CD1c-positive myeloid dendritic cell (primary cell): ENCODE results near the gene TSPAN15.
A peak's percentile ranks its signal among the peaks of the same experiment; 100 is the strongest.

ENCODE experiments used
- DNase-seq: peaks from one replicate; pipeline ENCODE4 v3.0.0-alpha.2; 2016; ENCODE audit errors: extremely low spot score

The TSPAN15 gene

GRCh38 chr10:69465457-69466157, 14.3 kb downstream of the TSPAN15 start:
- no peak for DNase-seq

- no peak for DNase-seq
These were observed 14.9 kb downstream of the TSPAN15 start for GRCh38 chr10:69466158-69466490.

- no peak for DNase-seq
These were observed 15.4 kb downstream of the TSPAN15 start for GRCh38 chr10:69466689-69467088.

GRCh38 chr10:69467928-69468750, 16.9 kb downstream of the TSPAN15 start:
- DNase-seq = no peak

- no peak for DNase-seq
These were observed 17.5 kb downstream of the TSPAN15 start for GRCh38 chr10:69468751-69469089.

- DNase-seq = no peak
These were observed 18.7 kb downstream of the TSPAN15 start for GRCh38 chr10:69469976-69470375.

GRCh38 chr10:69470463-69471384, 19.5 kb downstream of the TSPAN15 start:
- DNase-seq = no peak

- DNase-seq = no peak
These were observed 20.9 kb downstream of the TSPAN15 start for GRCh38 chr10:69472142-69472541.

GRCh38 chr10:69472544-69472943, 21.3 kb downstream of the TSPAN15 start:
- no peak for DNase-seq

- DNase-seq = no peak
These were observed 22.2 kb downstream of the TSPAN15 start for GRCh38 chr10:69473304-69473990.

GRCh38 chr10:69474742-69475432, 23.6 kb downstream of the TSPAN15 start:
- DNase-seq = no peak

- DNase-seq = no peak
These were observed 24.2 kb downstream of the TSPAN15 start for GRCh38 chr10:69475433-69475830.

GRCh38 chr10:69477968-69478597, 26.8 kb downstream of the TSPAN15 start:
- no peak for DNase-seq

- no peak for DNase-seq
These were observed 28.2 kb downstream of the TSPAN15 start for GRCh38 chr10:69479240-69480067.

- DNase-seq = peak; percentile 37
These were observed 28.8 kb downstream of the TSPAN15 start for GRCh38 chr10:69480068-69480412.

GRCh38 chr10:69481305-69481704, 30.0 kb downstream of the TSPAN15 start:
- DNase-seq = peak; percentile 79

- DNase-seq = no peak
These were observed 30.7 kb downstream of the TSPAN15 start for GRCh38 chr10:69481811-69482524.

- DNase-seq = peak; percentile 10
These were observed 32.7 kb downstream of the TSPAN15 start for GRCh38 chr10:69483963-69484362.

- no peak for DNase-seq
These were observed 33.5 kb downstream of the TSPAN15 start for GRCh38 chr10:69484736-69485135.
